Right lobe of liver (tissue), 6 donors: ENCODE data around the gene YWHAG. TPM values are rescaled to one million over a fixed set of nuclear protein-coding genes. Genes with fewer than 3 reads are reported as not detected.
"Not testable (repeated sequence)": the region's sequence is repeated elsewhere in the genome, so short reads cannot be mapped to it uniquely, and the experiment has no call there.

Experiments
- ATAC-seq, 4 donors: fragments of 200-7000 bp; cut with Tn5 transposase; one replicate each; pipeline ENCODE4 v1.9.1; 2020; ENCODE audit warnings: mild to moderate bottlenecking in 4 of 4, moderate library complexity in 4 of 4
- DNase-seq, 3 donors: peaks; one replicate each; pipeline ENCODE4 v3.0.0-alpha.2; 2020
- H3K27ac ChIP-seq, 3 donors: fragments of 200-600 bp; one replicate each; pipeline ENCODE4 v1.8.0; 2022
- H3K27me3 ChIP-seq, 2 donors: fragments of 200-600 bp; one replicate each; pipeline ENCODE4 v1.8.0; 2022
- H3K36me3 ChIP-seq, 4 donors: fragments of 200-600 bp; sonication (generic) in 1 of 4; one replicate each; pipeline versions ENCODE4 v1.5.1 to v1.8.0; 2017 to 2022; ENCODE audit warnings: control low read depth in 1 of 4
- H3K4me1 ChIP-seq, 4 donors: fragments of 200-600 bp; sonication (generic) in 1 of 4; one replicate each; pipeline versions ENCODE4 v1.5.1 to v1.8.0; 2017 to 2022; ENCODE audit warnings: control low read depth in 1 of 4
- H3K4me3 ChIP-seq, 3 donors: fragments of 200-600 bp; one replicate each; pipeline ENCODE4 v1.8.0; 2022
- H3K9me3 ChIP-seq, 4 donors: fragments of 200-600 bp; sonication (generic) in 1 of 4; one replicate each; pipeline versions ENCODE4 v1.5.1 to v1.8.0; 2017 to 2022; ENCODE audit warnings: control low read depth in 1 of 4
- POLR2A ChIP-seq: fragments of 450-650 bp; IDR thresholded peaks from one replicate; pipeline ENCODE4 v1.6.1; 2017; ENCODE audit warnings: antibody characterized with exemption, mild to moderate bottlenecking
- WGBS: methylation state at CpG from one replicate; pipeline ENCODE4 v1.1.6; 2018; ENCODE audit warnings: low coverage, low lambda C conversion rate; ENCODE audit not compliant: insufficient coverage; ENCODE audit errors: missing lambda C conversion rate; 5-methylcytosine and 5-hydroxymethylcytosine counted together
- intact Hi-C, 2 donors: fragments of 100-400 bp; cut with DNase I; formaldehyde crosslinking; loops; one replicate each; pipeline versions ENCODE4 v1.11.2 to v1.14.1; 2022
- total RNA-seq, 6 experiments: library from RNA; depleted of rRNA in 2 of 6; stranded (reverse); fragments of >200 nt in 2 of 6; fragmentation: NEBNext Ultra II Directional in 3 of 6; extraction: Animal tissue kit (Norgen Biotek cat#: 25700) in 3 of 6; gene quantifications; one replicate each; pipeline versions ENCODE4 v1.1.0 to v1.2.4, GENCODE V29; 2016 to 2023
- TF ChIP-seq, protein P1 (sequence below), 4 donors: fragments of 200-600 bp in 3 of 4; fragments of 450-650 bp in 1 of 4; IDR thresholded peaks; one replicate each; pipeline versions ENCODE4 v1.5.1 to v1.8.0; 2016 to 2022; ENCODE audit warnings: antibody characterized with exemption in 4 of 4, mild to moderate bottlenecking in 2 of 4
- donor health status: DM: no; HTN: yes; CAD: no.
- donor health status: DM: no; HTN: no; CAD: no.
- donor health status: DM: no; HTN: no; CAD: no.
- donor health status: DM: no; HTN: yes; CAD: no.
- donor health status: DM: no; HTN: yes; CAD: no.

YWHAG gene
- total RNA-seq, 6 experiments from 2014 or later: 43.5 to 69.1 (median 58.4) TPM

DNA sequence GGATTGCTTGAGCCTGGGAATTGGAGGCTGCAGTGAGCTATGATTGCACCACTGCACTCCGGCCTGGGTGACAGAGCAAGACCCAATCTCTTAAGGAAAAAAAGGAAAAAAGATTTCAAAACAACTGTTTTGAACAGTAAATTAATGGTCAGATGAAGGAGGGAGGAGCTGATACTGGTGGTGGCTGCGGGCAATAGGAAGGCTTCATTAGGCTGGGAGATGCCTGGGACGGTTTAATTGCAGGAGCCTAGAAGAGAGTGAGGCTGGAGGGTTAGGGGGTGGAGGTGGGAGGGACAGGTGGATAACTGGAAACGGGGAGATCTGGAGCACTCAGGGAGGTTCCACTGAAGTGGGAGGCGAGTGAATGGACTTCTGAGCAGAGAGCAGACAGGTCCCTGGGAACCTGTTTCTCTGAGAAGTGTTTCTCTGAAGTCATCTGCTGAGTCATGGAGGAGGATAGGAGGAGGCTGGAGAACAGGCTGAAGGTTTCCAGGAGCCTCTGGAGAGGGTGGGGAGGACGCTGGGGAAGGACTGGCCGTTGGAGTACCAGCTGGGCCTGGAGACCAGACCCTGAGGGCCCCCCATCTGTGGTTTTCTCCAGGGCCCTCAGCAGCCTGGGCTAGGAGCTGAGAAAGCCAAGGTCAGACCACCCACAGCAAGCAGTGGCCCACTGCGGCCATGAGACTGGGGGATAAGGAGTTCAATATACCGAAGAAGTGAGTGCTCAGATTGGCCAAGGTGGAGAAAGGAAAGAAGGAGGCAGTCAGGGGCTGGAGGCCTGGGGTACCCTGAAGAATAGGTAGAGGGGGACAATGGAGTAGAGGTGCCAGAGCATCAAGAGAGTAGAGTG lies 14.4 kb upstream of the YWHAG start:
- intact Hi-C loops: no loop called here
- ATAC-seq (peak in 1 of 4 donors; percentile 35), DNase-seq (no peak)

DNA sequence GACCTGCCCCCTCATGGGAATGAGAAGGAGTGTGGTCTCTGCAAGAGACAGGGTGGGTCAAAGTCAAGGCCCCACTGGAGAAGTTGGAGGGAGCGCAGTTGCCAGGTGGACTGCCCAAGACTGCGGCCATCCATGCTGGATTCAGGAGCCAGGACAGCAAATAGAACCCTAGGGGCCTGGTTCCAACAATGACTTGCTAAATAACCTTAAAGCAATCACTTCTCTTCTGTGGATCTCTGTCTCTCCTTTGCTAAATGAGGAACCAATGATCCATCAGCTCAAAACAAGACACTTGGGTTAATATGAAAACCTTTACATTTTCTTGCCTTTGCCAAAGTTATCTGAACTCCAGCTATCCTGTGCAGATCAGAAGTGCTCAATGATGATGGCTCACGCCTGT lies 12.6 kb upstream of the YWHAG start:
- no peaks in the 10 kb centered on the region for H3K36me3 ChIP-seq
- TF ChIP-seq, protein P1, sequence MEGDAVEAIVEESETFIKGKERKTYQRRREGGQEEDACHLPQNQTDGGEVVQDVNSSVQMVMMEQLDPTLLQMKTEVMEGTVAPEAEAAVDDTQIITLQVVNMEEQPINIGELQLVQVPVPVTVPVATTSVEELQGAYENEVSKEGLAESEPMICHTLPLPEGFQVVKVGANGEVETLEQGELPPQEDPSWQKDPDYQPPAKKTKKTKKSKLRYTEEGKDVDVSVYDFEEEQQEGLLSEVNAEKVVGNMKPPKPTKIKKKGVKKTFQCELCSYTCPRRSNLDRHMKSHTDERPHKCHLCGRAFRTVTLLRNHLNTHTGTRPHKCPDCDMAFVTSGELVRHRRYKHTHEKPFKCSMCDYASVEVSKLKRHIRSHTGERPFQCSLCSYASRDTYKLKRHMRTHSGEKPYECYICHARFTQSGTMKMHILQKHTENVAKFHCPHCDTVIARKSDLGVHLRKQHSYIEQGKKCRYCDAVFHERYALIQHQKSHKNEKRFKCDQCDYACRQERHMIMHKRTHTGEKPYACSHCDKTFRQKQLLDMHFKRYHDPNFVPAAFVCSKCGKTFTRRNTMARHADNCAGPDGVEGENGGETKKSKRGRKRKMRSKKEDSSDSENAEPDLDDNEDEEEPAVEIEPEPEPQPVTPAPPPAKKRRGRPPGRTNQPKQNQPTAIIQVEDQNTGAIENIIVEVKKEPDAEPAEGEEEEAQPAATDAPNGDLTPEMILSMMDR (IDR thresholded peaks at IDR 0.05): no peak
- TF ChIP-seq POLR2A: no peak
- no peaks in the 10 kb centered on the region for H3K4me1 ChIP-seq
- H3K27me3 ChIP-seq: no peaks in the 10 kb centered on the region
- H3K4me3 ChIP-seq: no peak overlapping the region
- no peaks in the 10 kb centered on the region for H3K9me3 ChIP-seq
- no peak overlapping the region for H3K27ac ChIP-seq
- no peak for DNase-seq
- no CpG with 5 or more reads among the region's 3 CpGs for WGBS
- ATAC-seq: no peak
- intact Hi-C loops: no loop called here

More for the DNA sequence above, 14.4 kb upstream of the YWHAG start:
- H3K9me3 ChIP-seq: no peaks in the 10 kb centered on the region
- no peaks in the 10 kb centered on the region for H3K27me3 ChIP-seq
- no peak overlapping the region for H3K4me3 ChIP-seq
- no peaks in the 10 kb centered on the region for H3K4me1 ChIP-seq
- 80% methylated on average over 4 of the region's 9 CpGs for whole genome bisulfite sequencing
- no peak for TF ChIP-seq POLR2A
- TF ChIP-seq, protein P1 (IDR thresholded peaks at IDR 0.05): no peak
- H3K27ac ChIP-seq: no peak overlapping the region
- no peaks in the 10 kb centered on the region for H3K36me3 ChIP-seq

DNA sequence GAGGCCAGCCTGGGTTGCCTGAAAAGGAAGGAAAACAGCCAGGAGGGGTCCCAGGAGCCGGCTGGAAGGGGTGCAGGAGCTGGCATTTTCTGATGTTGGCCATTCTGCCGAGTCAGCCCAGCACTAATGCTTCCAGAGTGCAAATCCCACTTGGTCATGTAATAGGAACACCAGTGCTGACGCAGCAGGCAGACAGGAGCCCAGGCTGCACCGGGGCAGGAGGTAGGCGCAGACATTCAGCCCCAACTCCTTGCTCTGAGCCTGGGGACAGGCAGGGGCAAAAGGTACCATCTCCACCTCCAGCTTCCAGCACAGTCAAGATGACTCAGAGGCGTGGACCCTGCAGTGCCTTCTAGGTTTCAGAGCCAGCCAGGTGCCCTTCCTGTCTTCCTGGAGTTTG lies 10.2 kb upstream of the YWHAG start:
- Histone ChIP-seq H3K4me3 (no peak overlapping the region), H3K36me3 (no peaks in the 10 kb centered on the region), H3K9me3 (no peaks in the 10 kb centered on the region), H3K27ac (no peak overlapping the region), H3K4me1 (peaks cover 0 to 1% (median 0%) of the 10 kb centered on the region in 4 donors), H3K27me3 (no peaks in the 10 kb centered on the region)
- intact Hi-C loops: no loop called here
- TF ChIP-seq POLR2A: no peak
- TF ChIP-seq, protein P1 (IDR thresholded peaks at IDR 0.05): no peak
- DNase-seq (no peak), ATAC-seq (no peak)
- WGBS: no CpG with 5 or more reads among the region's 6 CpGs

DNA sequence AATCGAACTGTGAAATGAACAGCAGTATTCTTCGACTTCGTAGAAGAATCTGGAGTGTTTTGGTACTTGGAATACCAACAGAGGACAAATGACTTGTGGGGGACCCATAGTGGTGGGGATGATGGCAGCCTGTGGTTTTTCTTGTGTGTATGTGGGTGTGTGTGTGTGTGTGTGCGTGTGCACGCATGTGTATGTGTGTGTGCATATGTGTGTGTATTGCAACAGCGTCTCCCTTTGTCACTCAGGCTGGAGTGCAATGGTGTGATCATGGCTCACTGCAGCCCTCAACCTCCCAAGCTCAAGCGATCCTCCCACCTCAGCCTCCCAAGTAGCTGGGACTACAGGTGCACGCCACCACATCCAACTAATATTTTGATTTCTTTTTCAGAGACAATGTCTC lies 9.4 kb upstream of the YWHAG start:
- peaks cover 0 to 3% (median 0%) of the 10 kb centered on the region in 4 donors for H3K4me1 ChIP-seq
- H3K36me3 ChIP-seq: no peaks in the 10 kb centered on the region
- no peaks in the 10 kb centered on the region for H3K9me3 ChIP-seq
- 80% methylated on average over 3 of the region's 8 CpGs for WGBS
- intact Hi-C loops: no loop called here
- no peak overlapping the region for H3K27ac ChIP-seq
- H3K4me3 ChIP-seq: no peak overlapping the region
- TF ChIP-seq POLR2A: no peak
- ATAC-seq (no peak), DNase-seq (no peak)
- H3K27me3 ChIP-seq: no peaks in the 10 kb centered on the region

DNA sequence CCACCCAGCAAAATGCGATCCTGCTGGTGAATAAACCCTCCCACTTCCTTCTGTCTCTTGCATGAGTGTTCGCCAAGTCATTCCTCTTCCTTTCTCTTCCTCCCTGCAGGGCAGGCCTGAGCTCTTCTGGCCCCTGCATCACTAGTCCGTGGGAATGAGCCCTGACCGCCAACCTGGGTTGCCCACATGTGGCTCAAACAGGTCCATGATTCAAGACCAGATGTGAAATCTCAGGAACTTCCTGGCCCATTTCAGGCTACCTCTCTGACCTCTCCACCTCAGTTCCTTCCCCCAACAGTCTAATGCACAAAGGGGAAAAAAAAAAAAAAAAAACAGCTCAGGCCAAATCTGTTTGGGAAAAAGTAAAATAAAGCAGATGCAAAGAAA lies 5.4 kb upstream of the YWHAG start:
- H3K4me1 ChIP-seq: peaks cover 0 to 7% (median 0%) of the 10 kb centered on the region in 4 donors
- intact Hi-C loops: no loop called here

DNA sequence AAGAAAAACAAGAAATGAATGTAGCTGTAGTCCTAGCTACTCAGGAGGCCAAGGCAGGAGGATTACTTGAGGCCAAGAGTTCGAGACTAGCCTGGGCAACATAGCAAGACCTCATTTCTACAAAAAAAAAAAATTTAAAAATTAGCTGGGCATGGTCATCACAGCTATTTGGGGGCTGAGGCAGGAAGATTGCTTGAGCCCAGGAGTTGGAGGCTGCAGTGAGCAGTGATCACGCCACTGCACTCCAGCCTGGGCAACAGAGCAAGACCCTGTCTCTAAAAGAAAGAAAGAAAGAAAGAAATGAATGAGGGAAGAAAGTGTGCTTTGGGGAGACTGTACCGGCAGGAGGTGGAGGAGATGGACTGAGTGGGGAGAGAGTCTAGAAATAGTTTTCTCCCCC lies 5.0 kb upstream of the YWHAG start:
- H3K27me3 ChIP-seq, H3K4me3 ChIP-seq, H3K36me3 ChIP-seq, ATAC-seq, H3K9me3 ChIP-seq, intact Hi-C loops, DNase-seq, H3K4me1 ChIP-seq: not testable (repeated sequence)
- H3K27ac ChIP-seq: peak overlapping the region in 2 of 3 donors; percentile 37 to 76
- 69% methylated on average over 3 of the region's 3 CpGs for WGBS

More for the DNA sequence above, 5.4 kb upstream of the YWHAG start:
- Histone ChIP-seq H3K27ac (peak overlapping the region in 2 of 3 donors; percentile 37 to 76), H3K4me3 (no peak overlapping the region), H3K27me3 (no peaks in the 10 kb centered on the region), H3K9me3 (no peaks in the 10 kb centered on the region), H3K36me3 (no peaks in the 10 kb centered on the region)
- no peak for ATAC-seq
- DNase-seq: no peak
- WGBS: 37% methylated on average over 4 of the region's 4 CpGs
- TF ChIP-seq, protein P1 (IDR thresholded peaks at IDR 0.05): no peak
- TF ChIP-seq POLR2A: no peak
